ENCODE results near the gene TMEM26.

TMEM26 gene

GRCh38 chr10:61456095-61456789, 3.1 kb upstream of the TMEM26 start:
- no peak overlapping the region for H2AFZ ChIP-seq (ENCODE audit: low read length)
- peaks cover 27% of the 10 kb centered on the region for H3K4me1 ChIP-seq (ENCODE audit: insufficient read depth, low read length, poor library complexity, severe bottlenecking)
- no peaks in the 10 kb centered on the region for H3F3A ChIP-seq (ENCODE audit: low read depth)
- no peak overlapping the region for H3K4me2 ChIP-seq (ENCODE audit: low read depth, low read length, poor library complexity, severe bottlenecking)
- H3K79me2 ChIP-seq (ENCODE audit: insufficient read depth, low read length): no peaks in the 10 kb centered on the region
- H3K9me3 ChIP-seq (ENCODE audit: insufficient read depth, low read depth, low read length): no peaks in the 10 kb centered on the region
- no peak overlapping the region for H3K9ac ChIP-seq (ENCODE audit: low read depth, low read length, poor library complexity, severe bottlenecking)
- no peaks in the 10 kb centered on the region for H4K20me1 ChIP-seq (ENCODE audit: insufficient read depth, low read length, poor library complexity, severe bottlenecking)
- H3K27me3 ChIP-seq (ENCODE audit: insufficient read depth, low read length, poor library complexity, severe bottlenecking): no peaks in the 10 kb centered on the region
- no peak overlapping the region for H3K4me3 ChIP-seq (ENCODE audit: low read length, poor library complexity, severe bottlenecking)
- TF ChIP-seq, protein P1, sequence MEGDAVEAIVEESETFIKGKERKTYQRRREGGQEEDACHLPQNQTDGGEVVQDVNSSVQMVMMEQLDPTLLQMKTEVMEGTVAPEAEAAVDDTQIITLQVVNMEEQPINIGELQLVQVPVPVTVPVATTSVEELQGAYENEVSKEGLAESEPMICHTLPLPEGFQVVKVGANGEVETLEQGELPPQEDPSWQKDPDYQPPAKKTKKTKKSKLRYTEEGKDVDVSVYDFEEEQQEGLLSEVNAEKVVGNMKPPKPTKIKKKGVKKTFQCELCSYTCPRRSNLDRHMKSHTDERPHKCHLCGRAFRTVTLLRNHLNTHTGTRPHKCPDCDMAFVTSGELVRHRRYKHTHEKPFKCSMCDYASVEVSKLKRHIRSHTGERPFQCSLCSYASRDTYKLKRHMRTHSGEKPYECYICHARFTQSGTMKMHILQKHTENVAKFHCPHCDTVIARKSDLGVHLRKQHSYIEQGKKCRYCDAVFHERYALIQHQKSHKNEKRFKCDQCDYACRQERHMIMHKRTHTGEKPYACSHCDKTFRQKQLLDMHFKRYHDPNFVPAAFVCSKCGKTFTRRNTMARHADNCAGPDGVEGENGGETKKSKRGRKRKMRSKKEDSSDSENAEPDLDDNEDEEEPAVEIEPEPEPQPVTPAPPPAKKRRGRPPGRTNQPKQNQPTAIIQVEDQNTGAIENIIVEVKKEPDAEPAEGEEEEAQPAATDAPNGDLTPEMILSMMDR (conservative IDR thresholded peaks at IDR 0.05; ENCODE audit: low read length): no peak
- TF ChIP-seq EZH2phosphoT487 (IDR thresholded peaks at IDR 0.05; ENCODE audit: borderline replicate concordance): no peak
- no peaks in the 10 kb centered on the region for H3K9me2 ChIP-seq (replicated peaks; ENCODE audit: low read depth, low read length)
- no peaks in the 10 kb centered on the region for H3K36me3 ChIP-seq (ENCODE audit: insufficient read depth, low read length)

- H3K9me3 ChIP-seq (ENCODE audit: insufficient read depth, low read depth, low read length): no peaks in the 10 kb centered on the region
These were observed 2.5 kb upstream of the TMEM26 start for GRCh38 chr10:61455656-61456055.

GRCh38 chr10:61454541-61454940, 1.4 kb upstream of the TMEM26 start:
- Histone ChIP-seq H4K20me1 (ENCODE audit: insufficient read depth, low read length, poor library complexity, severe bottlenecking) (no peaks in the 10 kb centered on the region), H3K9ac (ENCODE audit: low read depth, low read length, poor library complexity, severe bottlenecking) (no peak overlapping the region), H3K79me2 (ENCODE audit: insufficient read depth, low read length) (no peaks in the 10 kb centered on the region), H3K9me2 (replicated peaks; ENCODE audit: low read depth, low read length) (no peaks in the 10 kb centered on the region), H3K27me3 (ENCODE audit: insufficient read depth, low read length, poor library complexity, severe bottlenecking) (no peaks in the 10 kb centered on the region), H2AFZ (ENCODE audit: low read length) (no peak overlapping the region), H3K4me1 (ENCODE audit: insufficient read depth, low read length, poor library complexity, severe bottlenecking) (peaks cover 28% of the 10 kb centered on the region), H3K9me3 (ENCODE audit: insufficient read depth, low read depth, low read length) (no peaks in the 10 kb centered on the region), H3K36me3 (ENCODE audit: insufficient read depth, low read length) (no peaks in the 10 kb centered on the region), H3F3A (ENCODE audit: low read depth) (no peaks in the 10 kb centered on the region), H3K4me2 (ENCODE audit: low read depth, low read length, poor library complexity, severe bottlenecking) (no peak overlapping the region), H3K4me3 (ENCODE audit: low read length, poor library complexity, severe bottlenecking) (no peak overlapping the region)
- no peak for TF ChIP-seq EZH2phosphoT487 (IDR thresholded peaks at IDR 0.05; ENCODE audit: borderline replicate concordance)
- TF ChIP-seq, protein P1 (conservative IDR thresholded peaks at IDR 0.05; ENCODE audit: low read length): no peak

More at GRCh38 chr10:61455656-61456055, 2.5 kb upstream of the TMEM26 start:
- Histone ChIP-seq H4K20me1 (ENCODE audit: insufficient read depth, low read length, poor library complexity, severe bottlenecking) (no peaks in the 10 kb centered on the region), H3K4me3 (ENCODE audit: low read length, poor library complexity, severe bottlenecking) (no peak overlapping the region), H3K9me2 (replicated peaks; ENCODE audit: low read depth, low read length) (no peaks in the 10 kb centered on the region), H3F3A (ENCODE audit: low read depth) (no peaks in the 10 kb centered on the region), H3K79me2 (ENCODE audit: insufficient read depth, low read length) (no peaks in the 10 kb centered on the region), H3K9ac (ENCODE audit: low read depth, low read length, poor library complexity, severe bottlenecking) (no peak overlapping the region), H3K27me3 (ENCODE audit: insufficient read depth, low read length, poor library complexity, severe bottlenecking) (no peaks in the 10 kb centered on the region), H3K4me1 (ENCODE audit: insufficient read depth, low read length, poor library complexity, severe bottlenecking) (peaks cover 28% of the 10 kb centered on the region), H2AFZ (ENCODE audit: low read length) (no peak overlapping the region), H3K36me3 (ENCODE audit: insufficient read depth, low read length) (no peaks in the 10 kb centered on the region), H3K4me2 (ENCODE audit: low read depth, low read length, poor library complexity, severe bottlenecking) (no peak overlapping the region)
- TF ChIP-seq, protein P1 (conservative IDR thresholded peaks at IDR 0.05; ENCODE audit: low read length): no peak
- TF ChIP-seq EZH2phosphoT487 (IDR thresholded peaks at IDR 0.05; ENCODE audit: borderline replicate concordance): no peak
